ENCODE results near the gene PDGFC.
"Not testable (repeated sequence)": the region's sequence is repeated elsewhere in the genome, so short reads cannot be mapped to it uniquely, and the experiment has no call there.

Gene PDGFC

GRCh38 chr4:156896527-156896926 lies 75.1 kb downstream of the PDGFC start:
- no peak for DNase-seq

GRCh38 chr4:156894234-156894633 lies 77.4 kb downstream of the PDGFC start:
- DNase-seq, result no peak

DNA sequence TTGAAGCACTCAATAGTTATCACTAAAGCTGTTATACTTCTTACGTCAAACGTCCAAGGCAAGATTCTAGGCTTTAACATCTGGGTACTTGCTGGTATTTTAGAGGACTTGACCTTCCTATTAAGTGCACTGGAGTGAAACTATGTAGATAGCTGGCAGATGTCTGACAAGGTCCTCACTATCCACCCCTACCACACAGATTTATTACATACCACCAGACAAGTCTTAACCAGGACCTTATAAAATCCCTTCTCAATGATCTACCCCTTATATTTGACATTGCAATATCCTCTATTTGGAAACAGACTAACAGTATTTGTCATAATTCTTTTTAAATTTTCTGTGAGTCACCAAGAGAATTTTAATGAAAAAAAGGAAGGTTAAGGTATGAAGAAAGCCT lies 78.8 kb downstream of the PDGFC start:
- DNase-seq, result no peak

DNA sequence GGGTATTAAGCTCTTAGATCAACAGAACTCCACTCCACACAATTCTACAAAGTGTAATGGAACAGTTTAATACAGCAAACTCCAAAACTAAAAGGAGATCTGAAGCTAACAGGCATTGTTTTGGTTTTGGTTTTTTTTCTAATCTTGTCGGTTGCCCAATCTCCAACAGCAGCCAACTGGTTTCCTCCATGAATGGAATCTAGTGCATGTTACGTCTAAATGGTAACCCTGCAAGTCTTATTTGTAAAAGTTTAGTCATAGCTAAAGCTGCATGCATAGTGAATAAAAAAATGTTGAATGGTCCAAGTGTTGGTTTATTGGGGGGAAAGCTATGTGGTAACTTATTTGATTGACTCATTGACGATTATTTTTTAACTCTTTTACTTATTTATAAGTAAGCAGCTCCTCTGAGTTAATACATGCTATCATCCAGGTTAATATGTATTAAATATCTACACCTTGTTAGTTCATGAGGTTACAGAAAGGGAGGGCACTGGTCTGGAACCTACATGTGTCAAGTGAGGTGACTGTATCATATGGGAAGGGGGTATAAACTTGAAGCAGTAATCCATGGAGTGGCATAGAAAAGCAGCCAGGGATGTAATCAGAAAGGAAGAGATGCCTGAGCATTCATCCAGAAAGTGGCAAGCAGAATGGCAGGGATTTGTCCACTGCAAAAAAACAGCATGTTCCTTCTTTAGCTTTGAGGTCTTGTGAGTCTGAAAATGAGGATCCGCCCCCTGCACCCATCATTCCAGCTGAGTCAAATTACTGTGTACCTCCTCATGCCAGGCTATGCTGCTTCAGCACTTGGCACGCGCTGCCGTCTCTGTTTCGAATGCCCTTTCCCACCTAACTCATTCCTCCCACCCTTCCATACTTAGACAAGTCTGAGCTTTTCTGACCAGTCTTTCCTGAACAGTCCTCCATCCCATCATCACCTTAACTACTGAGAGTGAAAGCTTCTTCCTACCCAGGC lies 81.7 kb downstream of the PDGFC start:
- DNase-seq, result no peak

GRCh38 chr4:156888762-156889161 lies 82.8 kb downstream of the PDGFC start:
- DNase-seq, result no peak

DNA sequence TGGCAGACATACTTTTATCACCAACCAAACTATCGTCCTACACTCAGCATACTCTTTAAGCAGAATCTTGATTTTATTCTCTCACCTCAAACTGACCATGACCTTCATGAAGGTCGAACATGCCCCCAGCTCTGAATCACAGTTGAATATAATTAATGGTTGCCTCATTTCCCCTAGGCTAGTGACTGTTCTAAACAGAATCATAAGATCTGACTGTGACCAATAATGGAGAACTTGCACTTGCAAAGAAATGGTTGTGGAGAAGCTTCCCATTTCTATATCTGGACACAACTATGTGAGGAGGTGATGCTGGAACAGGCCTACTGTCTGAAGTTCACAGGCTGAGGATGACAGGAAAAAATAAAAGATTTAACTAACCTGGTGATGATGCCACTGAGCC lies 85.1 kb downstream of the PDGFC start:
- DNase-seq, result no peak

- DNase-seq, result no peak
These were observed 86.2 kb downstream of the PDGFC start for GRCh38 chr4:156885374-156885773.

DNA sequence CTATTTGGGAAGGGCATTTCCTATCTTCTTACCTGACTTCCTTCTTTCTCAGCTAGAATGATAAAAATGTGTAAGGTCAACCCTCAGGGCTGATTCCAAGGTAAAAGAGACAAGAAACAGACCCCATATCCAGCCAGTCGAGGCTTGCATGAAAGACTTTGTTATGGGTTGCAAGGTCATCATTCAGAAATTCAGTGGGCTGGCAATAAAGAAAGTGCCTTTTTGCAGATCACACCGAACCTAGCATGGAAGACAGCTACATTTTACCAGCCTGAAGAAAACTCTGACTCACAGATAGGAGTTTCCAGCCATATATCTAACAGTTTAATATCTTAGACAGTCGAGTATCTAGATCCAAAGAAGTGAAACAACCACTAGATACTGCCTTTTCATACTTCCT lies 87.4 kb downstream of the PDGFC start:
- no peak for DNase-seq

- no peak for DNase-seq
These were observed 95.9 kb downstream of the PDGFC start for GRCh38 chr4:156875704-156876103.

DNA sequence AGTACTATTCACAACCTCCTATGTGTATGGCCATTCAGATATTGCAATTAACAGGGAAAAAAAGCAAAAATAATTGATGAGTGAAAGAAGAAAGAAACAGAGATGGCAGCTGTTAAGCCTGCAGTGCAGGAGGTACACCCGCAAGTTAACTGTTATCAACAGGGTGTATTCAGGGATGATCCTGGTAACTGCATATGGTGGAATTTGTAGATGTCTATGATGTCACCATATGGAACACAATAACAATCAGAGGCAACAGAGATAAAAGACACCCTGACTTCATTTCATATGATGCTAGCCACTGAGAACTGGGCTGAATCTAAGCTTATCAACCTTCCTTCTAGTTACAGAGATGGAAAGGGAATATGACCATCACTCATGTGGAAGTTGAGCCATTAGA lies 96.5 kb downstream of the PDGFC start:
- no peak for DNase-seq

DNA sequence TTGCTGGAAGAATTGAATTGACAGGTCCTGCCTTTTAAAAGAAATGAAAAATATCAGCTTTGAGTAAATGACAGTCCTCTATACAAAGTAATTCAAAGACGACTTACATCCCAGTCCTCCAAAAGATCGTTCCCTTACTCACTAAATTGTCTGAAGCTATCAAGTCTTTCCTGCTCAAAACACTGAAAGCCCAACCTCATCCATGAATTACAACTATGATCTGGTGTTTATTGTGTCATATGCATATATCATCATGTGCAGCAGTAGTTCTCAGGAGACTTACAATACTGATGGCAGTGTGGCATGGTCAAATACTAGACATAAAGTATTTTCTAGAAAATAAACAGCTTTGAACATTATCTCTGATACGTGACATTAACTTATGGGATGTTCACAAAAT lies 97.8 kb downstream of the PDGFC start:
- no peak for DNase-seq

DNA sequence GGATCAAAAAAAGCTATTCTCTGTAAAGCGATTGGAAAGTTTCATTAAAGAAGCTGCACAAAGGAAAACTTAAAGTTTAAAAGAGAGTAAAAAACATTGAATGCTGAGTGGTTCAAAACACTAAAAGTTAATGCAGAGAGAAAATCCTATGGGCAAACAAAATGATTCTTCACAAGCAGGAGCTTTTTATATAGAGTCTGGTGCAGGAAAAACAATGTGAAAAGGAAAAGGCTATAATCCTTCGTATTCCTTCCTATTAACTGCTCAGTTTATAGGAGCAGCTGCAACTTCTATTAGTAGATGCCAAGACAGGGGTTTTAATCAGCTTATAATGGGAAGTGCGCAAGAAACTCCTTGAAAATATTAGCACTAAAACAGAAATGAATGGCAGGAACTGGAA lies 100.7 kb downstream of the PDGFC start:
- DNase-seq, result no peak

- DNase-seq, result no peak
These were observed 101.5 kb downstream of the PDGFC start for GRCh38 chr4:156870131-156870530.

DNA sequence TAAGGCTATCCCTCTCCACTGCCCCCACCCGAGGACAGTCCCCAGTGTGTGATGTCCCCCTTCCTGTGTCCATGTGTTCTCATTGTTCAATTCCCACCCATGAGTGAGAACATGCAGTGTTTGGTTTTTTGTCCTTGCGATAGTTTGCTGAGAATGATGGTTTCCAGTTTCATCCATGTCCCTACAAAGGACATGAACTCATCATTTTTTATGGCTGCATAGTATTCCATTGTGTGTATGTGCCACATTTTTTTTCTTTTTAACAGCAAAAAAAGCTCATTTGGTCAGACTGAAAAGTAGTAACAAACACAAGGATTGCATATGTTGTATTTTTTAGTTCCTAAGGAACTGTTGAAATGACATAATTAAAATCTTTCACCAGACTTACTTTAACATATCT lies 105.5 kb downstream of the PDGFC start:
- DNase-seq, result not testable (repeated sequence)

DNA sequence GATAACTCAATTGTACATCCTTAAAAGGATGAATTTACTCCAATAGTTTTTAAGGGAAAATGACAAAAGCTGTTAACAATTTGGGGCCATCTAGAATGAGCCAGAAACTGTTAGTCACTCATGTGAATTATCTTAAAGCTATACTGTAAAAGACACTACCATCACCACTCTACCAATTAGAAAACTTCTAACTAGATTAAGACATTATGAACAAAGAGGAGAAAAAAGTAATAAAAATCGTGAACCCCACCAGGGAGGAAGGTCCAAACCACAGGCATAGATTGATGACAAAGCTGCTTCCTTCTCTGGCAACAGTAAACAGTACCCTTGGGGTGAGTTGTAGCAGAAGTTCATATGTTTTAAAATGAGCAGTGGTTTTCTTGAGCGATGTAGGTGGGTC lies 106.1 kb downstream of the PDGFC start:
- no peak for DNase-seq

- DNase-seq, result no peak
These were observed 113.5 kb downstream of the PDGFC start for GRCh38 chr4:156858071-156858470.

- DNase-seq, result no peak
These were observed 132.8 kb downstream of the PDGFC start for GRCh38 chr4:156838761-156839160.

DNA sequence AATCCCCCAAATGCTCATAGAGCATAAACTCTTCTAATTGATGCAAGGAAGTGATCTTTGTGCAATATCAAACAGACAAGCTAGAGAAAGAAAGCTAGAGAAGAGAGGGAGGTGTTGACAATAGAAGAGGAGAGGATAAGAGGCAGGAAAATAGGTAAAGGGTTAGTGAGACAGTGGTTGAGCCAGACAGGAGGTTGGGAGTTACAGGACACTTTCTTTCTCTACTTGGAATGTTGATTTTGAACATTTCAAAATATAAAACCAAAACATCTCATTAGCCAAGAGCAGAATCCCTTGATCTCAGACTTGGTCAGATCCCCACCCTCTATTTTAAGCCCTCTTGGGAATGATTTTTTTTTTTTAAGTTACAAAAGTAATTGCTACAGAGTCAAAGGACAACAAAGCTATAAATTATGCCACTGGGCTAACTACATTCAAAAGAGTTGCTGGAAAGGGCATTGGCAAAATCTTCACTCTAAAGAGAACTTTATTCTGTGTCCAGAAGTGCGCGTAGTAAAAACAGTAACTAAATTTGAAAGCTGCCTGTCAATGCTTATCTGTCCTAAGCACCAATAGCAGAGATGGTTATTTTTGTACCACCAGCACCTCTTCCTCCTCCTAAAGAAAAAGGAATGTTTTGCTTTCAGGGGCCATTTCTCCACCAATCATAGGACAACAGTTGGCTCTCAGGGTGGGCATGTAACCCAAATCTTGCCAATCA lies 133.8 kb downstream of the PDGFC start:
- DNase-seq, result no peak

DNA sequence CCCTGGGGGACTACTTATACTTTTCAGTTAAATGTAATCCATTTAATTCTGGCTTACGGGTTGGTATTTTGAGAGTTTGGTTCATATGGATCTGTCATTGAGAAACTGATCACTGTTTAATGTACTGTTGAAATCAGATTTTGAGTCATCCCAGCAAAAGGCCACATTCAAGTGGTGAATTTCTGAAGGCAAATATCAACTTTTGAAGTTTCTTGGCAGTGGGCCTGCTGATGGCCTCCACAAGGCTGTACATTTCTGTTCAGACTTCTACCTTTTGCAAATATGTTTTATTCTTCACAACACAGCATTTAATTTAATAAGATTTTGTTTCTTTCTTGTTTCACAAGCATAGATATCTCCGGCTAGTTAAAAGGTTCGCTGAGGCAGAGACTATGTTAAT lies 138.7 kb downstream of the PDGFC start:
- no peak for DNase-seq

DNA sequence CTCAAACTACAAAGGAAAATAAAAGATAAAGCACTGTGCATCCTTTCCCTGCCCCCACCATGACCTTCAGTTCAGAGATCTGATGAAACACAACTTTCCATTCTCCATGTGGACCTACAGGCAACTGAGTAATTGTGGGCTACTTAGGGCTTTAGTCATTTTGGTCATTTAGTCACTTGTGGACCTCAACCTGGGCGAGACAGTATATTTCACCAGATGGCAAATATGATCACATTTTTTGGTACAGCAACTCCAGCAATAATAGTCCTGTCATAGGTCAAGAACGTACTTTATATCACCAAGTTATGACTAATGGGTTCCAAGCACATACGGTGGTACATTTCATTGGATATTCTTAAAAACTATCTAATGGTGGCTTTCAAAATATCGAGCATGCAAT lies 141.2 kb downstream of the PDGFC start:
- no peak for DNase-seq

- no peak for DNase-seq
These were observed 142.3 kb downstream of the PDGFC start for GRCh38 chr4:156829201-156829873.

GRCh38 chr4:156827519-156827918 lies 144.1 kb downstream of the PDGFC start:
- DNase-seq, result no peak

DNA sequence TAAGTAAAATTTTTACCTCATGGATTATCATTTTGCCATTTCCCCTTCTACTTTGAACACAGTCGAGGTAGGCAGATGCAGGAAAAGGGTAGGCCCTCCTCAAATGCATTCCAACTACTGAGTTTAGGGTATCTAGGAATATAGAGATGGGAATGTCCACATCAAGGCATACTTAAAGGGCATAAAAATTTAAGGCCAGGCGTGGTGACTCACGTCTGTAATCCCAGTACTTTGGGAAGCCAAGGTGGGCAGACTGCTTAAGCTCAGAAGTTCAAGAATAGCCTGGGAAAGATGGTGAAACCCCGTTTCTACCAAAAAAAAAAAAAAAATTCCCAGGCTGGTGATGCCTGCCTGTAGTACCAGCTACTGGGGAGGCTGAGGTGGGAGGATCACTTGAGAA lies 146.5 kb downstream of the PDGFC start:
- DNase-seq, result no peak
